H1 (cell line): ENCODE results near the gene ATP5PB. TPM values are rescaled to one million over a fixed set of nuclear protein-coding genes. Genes with fewer than 3 reads are reported as not detected.

Experiments
- ATF3 ChIP-seq: IDR thresholded peaks from 2 replicates; pipeline ENCODE4 v1.6.1; 2011; ENCODE audit warnings: low read depth, mild to moderate bottlenecking, low read length; ENCODE audit not compliant: insufficient read depth
- BACH1 ChIP-seq: IDR thresholded peaks from 2 replicates; pipeline ENCODE4 v1.6.1; 2012; ENCODE audit warnings: low read length, improper control_type of control experiment
- BRCA1 ChIP-seq: IDR thresholded peaks from 2 replicates; pipeline ENCODE4 v1.6.1; 2012; ENCODE audit warnings: low read depth, low read length, improper control_type of control experiment
- CTCF ChIP-seq, 3 experiments: IDR thresholded peaks; 1 replicate in 2 of 3; 2 replicates in 1 of 3; pipeline versions ENCODE4 v1.5.1 to v1.6.1; 2011; ENCODE audit warnings: low read length in 3 of 3, mild to moderate bottlenecking in 3 of 3, inconsistent platforms in 2 of 3, low read depth in 1 of 3, moderate library complexity in 1 of 3; ENCODE audit not compliant: insufficient read depth in 1 of 3; ENCODE audit errors: control extremely low read depth in 1 of 3
- EGR1 ChIP-seq: IDR thresholded peaks from 2 replicates; pipeline ENCODE4 v1.6.1; 2011; ENCODE audit warnings: low read depth, low read length, borderline replicate concordance
- HDAC2 ChIP-seq, 2 experiments: fragments of 300-600 bp in 1 of 2; sonication (generic) in 1 of 2; IDR thresholded peaks; 2 replicates each; pipeline ENCODE4 v1.6.1; 2011 to 2012; ENCODE audit warnings: low read depth in 2 of 2, low read length in 2 of 2, mild to moderate bottlenecking in 2 of 2, moderate library complexity in 2 of 2, borderline replicate concordance in 1 of 2, inconsistent platforms in 1 of 2
- KDM1A ChIP-seq: fragments of 200-600, 300-600 bp; sonication (generic); IDR thresholded peaks from 2 replicates; pipeline ENCODE4 v1.7.1; 2016; ENCODE audit warnings: mild to moderate bottlenecking, low read length, borderline replicate concordance
- MAX ChIP-seq: IDR thresholded peaks from 2 replicates; pipeline ENCODE4 v1.6.1; 2012; ENCODE audit warnings: inconsistent platforms
- POLR2A ChIP-seq, 2 experiments: IDR thresholded peaks; 1 replicate in 1 of 2; 2 replicates in 1 of 2; pipeline ENCODE4 v1.6.1; 2011; ENCODE audit warnings: low read depth in 2 of 2, low read length in 2 of 2, mild to moderate bottlenecking in 2 of 2; ENCODE audit errors: control extremely low read depth in 1 of 2
- RAD21 ChIP-seq, 2 experiments: IDR thresholded peaks in 1 of 2; conservative IDR thresholded peaks in 1 of 2; 2 replicates each; pipeline ENCODE4 v1.6.1; 2011; ENCODE audit warnings: low read depth in 2 of 2, low read length in 2 of 2, improper control_type of control experiment in 1 of 2, inconsistent platforms in 1 of 2, mild to moderate bottlenecking in 1 of 2, moderate library complexity in 1 of 2
- RBBP5 ChIP-seq: IDR thresholded peaks from 2 replicates; pipeline ENCODE4 v1.7.1; 2012; ENCODE audit warnings: low read depth, mild to moderate bottlenecking, inconsistent platforms, low read length, moderate library complexity, borderline replicate concordance
- RFX5 ChIP-seq: IDR thresholded peaks from 2 replicates; pipeline ENCODE4 v1.6.1; 2011; ENCODE audit warnings: low read depth, low read length, improper control_type of control experiment, borderline replicate concordance
- RXRA ChIP-seq: IDR thresholded peaks from 2 replicates; pipeline ENCODE4 v1.6.1; 2011; ENCODE audit warnings: low read depth, mild to moderate bottlenecking, low read length, moderate library complexity; ENCODE audit not compliant: insufficient read depth
- SIX5 ChIP-seq: IDR thresholded peaks from 2 replicates; pipeline ENCODE4 v1.6.1; 2011; ENCODE audit warnings: mild to moderate bottlenecking, low read depth, low read length
- SP1 ChIP-seq: IDR thresholded peaks from 2 replicates; pipeline ENCODE4 v1.6.1; 2011; ENCODE audit warnings: low read depth, low read length
- SRF ChIP-seq: IDR thresholded peaks from 2 replicates; pipeline ENCODE4 v1.6.1; 2011; ENCODE audit warnings: mild to moderate bottlenecking, low read depth, low read length, moderate library complexity
- TBP ChIP-seq: IDR thresholded peaks from 2 replicates; pipeline ENCODE4 v1.6.1; 2011; ENCODE audit warnings: low read depth, low read length, improper control_type of control experiment
- USF2 ChIP-seq: IDR thresholded peaks from 2 replicates; pipeline ENCODE4 v1.6.1; 2011; ENCODE audit warnings: low read length, improper control_type of control experiment
- YY1 ChIP-seq: IDR thresholded peaks from 2 replicates; pipeline ENCODE4 v1.6.1; 2011; ENCODE audit warnings: low read depth, mild to moderate bottlenecking, low read length
- polyA plus RNA-seq, 7 experiments: library from polyadenylated mRNA; depleted of rRNA in 3 of 7; stranded (reverse) in 5 of 7; unstranded in 2 of 7; fragments of >200 nt in 5 of 7; fragments of 200-250 nt in 2 of 7; gene quantifications; 1 replicate in 5 of 7; 2 replicates in 1 of 7; 4 replicates in 1 of 7; pipeline versions ENCODE4 v1.2.1 to v1.2.3, GENCODE V29; 2011 to 2013; ENCODE audit warnings: missing spikeins in 2 of 7, mixed read lengths in 2 of 7
- total RNA-seq: library from RNA; stranded (reverse); fragmentation: NEBNext Ultra II Directional; extraction: Animal tissue kit (Norgen Biotek cat#: 25700); gene quantifications from 2 replicates; pipeline ENCODE4 v1.2.1, GENCODE V29; 2021

Gene ATP5PB
- total and polyA plus RNA-seq, 2 of the 8 experiments (the other 6 are each of a cell fraction or from before 2014, with no cell fraction given) = 232 to 262 TPM

GRCh38 chr1:111448918-111449702 is at the start of gene ATP5PB, which contains the start of gene WDR77 (continued):
- TF ChIP-seq YY1 = peak; percentile 97
- TF ChIP-seq SP1 = no peak
- no peak for TF ChIP-seq RXRA
- TF ChIP-seq CTCF (IDR thresholded peaks at IDR 0.05; ENCODE audit: control extremely low read depth in 1 of 3, insufficient read depth in 1 of 3, low read depth in 1 of 3, low read length in 3 of 3) = no peak
- TF ChIP-seq POLR2A (IDR thresholded peaks at IDR 0.05; ENCODE audit: control extremely low read depth in 1 of 2, low read depth in 2 of 2, low read length in 2 of 2) = peak; percentile 2 to 58; a peak in 2 of 3 replicates
- 0 out of 2 replicates have a peak, but pooled peaks have one; percentile 30 for TF ChIP-seq RBBP5
- TF ChIP-seq BACH1 = no peak
- TF ChIP-seq BRCA1 = peak; percentile 94
- peak; percentile 73 for TF ChIP-seq MAX
- TF ChIP-seq EGR1 = no peak
- TF ChIP-seq RAD21 (IDR thresholded peaks at IDR 0.05 in 1 of 2, conservative IDR thresholded peaks at IDR 0.05 in 1 of 2; ENCODE audit: low read depth in 2 of 2, low read length in 2 of 2) = no peak
- TF ChIP-seq RFX5 = no peak
- no peak for TF ChIP-seq SIX5
- TF ChIP-seq USF2 = peak; percentile 73
- TF ChIP-seq SRF = no peak
- TF ChIP-seq HDAC2 (IDR thresholded peaks at IDR 0.05; ENCODE audit: borderline replicate concordance in 1 of 2, low read depth in 2 of 2, low read length in 2 of 2) = peak; percentile 4 to 12; a peak in 1 of 4 replicates
- 0 out of 2 replicates have a peak, but pooled peaks have one; percentile 46 for TF ChIP-seq ATF3
- peak; percentile 72 for TF ChIP-seq TBP
- no peak for TF ChIP-seq KDM1A
